ENCODE data around the gene TBC1D20. TPM values are rescaled to one million over a fixed set of nuclear protein-coding genes. Genes with fewer than 3 reads are reported as not detected.

TBC1D20 gene
- total and polyA plus RNA-seq, 2 experiments from 2014 or later: 4.8 to 15.0 TPM

DNA sequence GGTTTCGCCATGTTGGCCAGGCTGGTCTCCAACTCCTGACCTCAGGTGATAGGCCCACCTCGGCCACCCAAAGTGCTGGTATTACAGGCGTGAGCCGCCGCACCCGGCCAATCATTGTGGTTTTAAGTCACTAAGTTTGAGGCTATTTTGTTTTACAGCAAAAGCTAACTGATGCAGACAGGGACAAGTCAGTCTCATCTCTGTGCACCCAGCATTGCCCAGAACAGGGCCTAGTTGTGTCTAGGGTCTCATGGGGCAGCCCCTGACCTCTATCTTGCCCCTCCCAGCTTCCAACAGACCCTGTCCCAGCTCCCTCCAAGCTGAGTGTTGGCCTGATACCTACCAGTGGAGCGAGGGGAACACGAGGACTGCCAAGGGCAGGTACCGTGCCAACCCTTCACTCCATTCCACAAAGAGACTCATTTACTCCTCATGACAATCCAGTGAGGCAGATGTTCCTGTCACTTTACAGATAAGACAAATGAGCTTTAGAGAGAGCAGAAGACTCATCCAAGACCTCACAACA is 63.1 kb downstream of the TBC1D20 start:
- peaks cover 16% of the 10 kb centered on the region for H3K4me1 Mint-ChIP-seq
- H3K79me2 ChIP-seq (replicated peaks; ENCODE audit: insufficient read depth): no peaks in the 10 kb centered on the region
- H3K9me3 Mint-ChIP-seq: peaks cover 3% of the 10 kb centered on the region; the same call in 1 of the 3 replicates
- H3K4me3 Mint-ChIP-seq: no peak overlapping the region
- no peaks in the 10 kb centered on the region for H4K20me1 ChIP-seq (replicated peaks; ENCODE audit: insufficient read depth)
- 0 out of 2 replicates have a peak overlapping the region, but pooled peaks have one; percentile 74 for H3K27ac Mint-ChIP-seq
- TF ChIP-seq, protein P1, sequence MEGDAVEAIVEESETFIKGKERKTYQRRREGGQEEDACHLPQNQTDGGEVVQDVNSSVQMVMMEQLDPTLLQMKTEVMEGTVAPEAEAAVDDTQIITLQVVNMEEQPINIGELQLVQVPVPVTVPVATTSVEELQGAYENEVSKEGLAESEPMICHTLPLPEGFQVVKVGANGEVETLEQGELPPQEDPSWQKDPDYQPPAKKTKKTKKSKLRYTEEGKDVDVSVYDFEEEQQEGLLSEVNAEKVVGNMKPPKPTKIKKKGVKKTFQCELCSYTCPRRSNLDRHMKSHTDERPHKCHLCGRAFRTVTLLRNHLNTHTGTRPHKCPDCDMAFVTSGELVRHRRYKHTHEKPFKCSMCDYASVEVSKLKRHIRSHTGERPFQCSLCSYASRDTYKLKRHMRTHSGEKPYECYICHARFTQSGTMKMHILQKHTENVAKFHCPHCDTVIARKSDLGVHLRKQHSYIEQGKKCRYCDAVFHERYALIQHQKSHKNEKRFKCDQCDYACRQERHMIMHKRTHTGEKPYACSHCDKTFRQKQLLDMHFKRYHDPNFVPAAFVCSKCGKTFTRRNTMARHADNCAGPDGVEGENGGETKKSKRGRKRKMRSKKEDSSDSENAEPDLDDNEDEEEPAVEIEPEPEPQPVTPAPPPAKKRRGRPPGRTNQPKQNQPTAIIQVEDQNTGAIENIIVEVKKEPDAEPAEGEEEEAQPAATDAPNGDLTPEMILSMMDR (conservative IDR thresholded peaks at IDR 0.05; ENCODE audit: low read depth in 2 of 2): no peak
- TF ChIP-seq JUNB (IDR thresholded peaks at IDR 0.05; ENCODE audit: unreplicated experiment): no peak
- TF ChIP-seq CREB1 (CRISPR knock-in tag; IDR thresholded peaks at IDR 0.05; ENCODE audit: low read depth): no peak
- no peak for TF ChIP-seq POLR2AphosphoS5 (IDR thresholded peaks at IDR 0.05; ENCODE audit: low read depth)
- no peak for TF ChIP-seq STAT1 (IDR thresholded peaks at IDR 0.05; ENCODE audit: unreplicated experiment)
- TF ChIP-seq ZNF331 (CRISPR knock-in tag; IDR thresholded peaks at IDR 0.05; ENCODE audit: low read depth): no peak
- no peak for TF ChIP-seq ZNF114 (CRISPR knock-in tag; IDR thresholded peaks at IDR 0.05)
- TF ChIP-seq, protein P2, sequence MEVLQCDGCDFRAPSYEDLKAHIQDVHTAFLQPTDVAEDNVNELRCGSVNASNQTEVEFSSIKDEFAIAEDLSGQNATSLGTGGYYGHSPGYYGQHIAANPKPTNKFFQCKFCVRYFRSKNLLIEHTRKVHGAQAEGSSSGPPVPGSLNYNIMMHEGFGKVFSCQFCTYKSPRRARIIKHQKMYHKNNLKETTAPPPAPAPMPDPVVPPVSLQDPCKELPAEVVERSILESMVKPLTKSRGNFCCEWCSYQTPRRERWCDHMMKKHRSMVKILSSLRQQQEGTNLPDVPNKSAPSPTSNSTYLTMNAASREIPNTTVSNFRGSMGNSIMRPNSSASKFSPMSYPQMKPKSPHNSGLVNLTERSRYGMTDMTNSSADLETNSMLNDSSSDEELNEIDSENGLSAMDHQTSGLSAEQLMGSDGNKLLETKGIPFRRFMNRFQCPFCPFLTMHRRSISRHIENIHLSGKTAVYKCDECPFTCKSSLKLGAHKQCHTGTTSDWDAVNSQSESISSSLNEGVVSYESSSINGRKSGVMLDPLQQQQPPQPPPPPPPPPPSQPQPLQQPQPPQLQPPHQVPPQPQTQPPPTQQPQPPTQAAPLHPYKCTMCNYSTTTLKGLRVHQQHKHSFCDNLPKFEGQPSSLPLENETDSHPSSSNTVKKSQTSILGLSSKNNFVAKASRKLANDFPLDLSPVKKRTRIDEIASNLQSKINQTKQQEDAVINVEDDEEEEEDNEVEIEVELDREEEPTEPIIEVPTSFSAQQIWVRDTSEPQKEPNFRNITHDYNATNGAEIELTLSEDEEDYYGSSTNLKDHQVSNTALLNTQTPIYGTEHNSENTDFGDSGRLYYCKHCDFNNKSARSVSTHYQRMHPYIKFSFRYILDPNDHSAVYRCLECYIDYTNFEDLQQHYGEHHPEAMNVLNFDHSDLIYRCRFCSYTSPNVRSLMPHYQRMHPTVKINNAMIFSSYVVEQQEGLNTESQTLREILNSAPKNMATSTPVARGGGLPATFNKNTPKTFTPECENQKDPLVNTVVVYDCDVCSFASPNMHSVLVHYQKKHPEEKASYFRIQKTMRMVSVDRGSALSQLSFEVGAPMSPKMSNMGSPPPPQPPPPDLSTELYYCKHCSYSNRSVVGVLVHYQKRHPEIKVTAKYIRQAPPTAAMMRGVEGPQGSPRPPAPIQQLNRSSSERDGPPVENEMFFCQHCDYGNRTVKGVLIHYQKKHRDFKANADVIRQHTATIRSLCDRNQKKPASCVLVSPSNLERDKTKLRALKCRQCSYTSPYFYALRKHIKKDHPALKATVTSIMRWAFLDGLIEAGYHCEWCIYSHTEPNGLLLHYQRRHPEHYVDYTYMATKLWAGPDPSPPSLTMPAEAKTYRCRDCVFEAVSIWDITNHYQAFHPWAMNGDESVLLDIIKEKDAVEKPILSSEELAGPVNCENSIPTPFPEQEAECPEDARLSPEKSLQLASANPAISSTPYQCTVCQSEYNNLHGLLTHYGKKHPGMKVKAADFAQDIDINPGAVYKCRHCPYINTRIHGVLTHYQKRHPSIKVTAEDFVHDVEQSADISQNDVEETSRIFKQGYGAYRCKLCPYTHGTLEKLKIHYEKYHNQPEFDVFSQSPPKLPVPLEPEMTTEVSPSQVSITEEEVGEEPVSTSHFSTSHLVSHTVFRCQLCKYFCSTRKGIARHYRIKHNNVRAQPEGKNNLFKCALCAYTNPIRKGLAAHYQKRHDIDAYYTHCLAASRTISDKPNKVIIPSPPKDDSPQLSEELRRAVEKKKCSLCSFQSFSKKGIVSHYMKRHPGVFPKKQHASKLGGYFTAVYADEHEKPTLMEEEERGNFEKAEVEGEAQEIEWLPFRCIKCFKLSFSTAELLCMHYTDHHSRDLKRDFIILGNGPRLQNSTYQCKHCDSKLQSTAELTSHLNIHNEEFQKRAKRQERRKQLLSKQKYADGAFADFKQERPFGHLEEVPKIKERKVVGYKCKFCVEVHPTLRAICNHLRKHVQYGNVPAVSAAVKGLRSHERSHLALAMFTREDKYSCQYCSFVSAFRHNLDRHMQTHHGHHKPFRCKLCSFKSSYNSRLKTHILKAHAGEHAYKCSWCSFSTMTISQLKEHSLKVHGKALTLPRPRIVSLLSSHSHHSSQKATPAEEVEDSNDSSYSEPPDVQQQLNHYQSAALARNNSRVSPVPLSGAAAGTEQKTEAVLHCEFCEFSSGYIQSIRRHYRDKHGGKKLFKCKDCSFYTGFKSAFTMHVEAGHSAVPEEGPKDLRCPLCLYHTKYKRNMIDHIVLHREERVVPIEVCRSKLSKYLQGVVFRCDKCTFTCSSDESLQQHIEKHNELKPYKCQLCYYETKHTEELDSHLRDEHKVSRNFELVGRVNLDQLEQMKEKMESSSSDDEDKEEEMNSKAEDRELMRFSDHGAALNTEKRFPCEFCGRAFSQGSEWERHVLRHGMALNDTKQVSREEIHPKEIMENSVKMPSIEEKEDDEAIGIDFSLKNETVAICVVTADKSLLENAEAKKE (CRISPR knock-in tag; IDR thresholded peaks at IDR 0.05): no peak
- H3K4me3 ChIP-seq: no peak overlapping the region
- peaks cover 17% of the 10 kb centered on the region; the same call in 2 of the 3 replicates for H3K36me3 Mint-ChIP-seq (ENCODE audit: low read depth)
- no peaks in the 10 kb centered on the region for H3K9me2 ChIP-seq (ENCODE audit: insufficient read depth)
- ATAC-seq (no peak), DNase-seq (ENCODE audit: low spot score) (no peak)
- 0 out of 2 replicates have a peak overlapping the region, but pooled peaks have one; percentile 32 for H3K27ac ChIP-seq (ENCODE audit: low read depth)
- peaks cover 7% of the 10 kb centered on the region for H3K4me1 ChIP-seq (ENCODE audit: insufficient read depth)
- H2AFZ ChIP-seq: no peak overlapping the region
- H3K27me3 ChIP-seq (ENCODE audit: insufficient read depth): no peaks in the 10 kb centered on the region
- peaks cover 11% of the 10 kb centered on the region for H3K27me3 Mint-ChIP-seq (ENCODE audit: insufficient read depth, low read depth, poor library complexity)
- H3F3A ChIP-seq (replicated peaks; ENCODE audit: low read depth): no peaks in the 10 kb centered on the region
- H3K36me3 ChIP-seq (ENCODE audit: insufficient read depth): no peaks in the 10 kb centered on the region
- no peak overlapping the region for H3K4me2 ChIP-seq

Data from GM23338 (cell line).